Hematopoietic multipotent progenitor cell treated with erythropoietin and hydrocortisone succinate and interleukin-3 and kit ligand, for 8 days (in vitro differentiated cells): Measurements from ENCODE around the gene DUSP1.
"Not testable (repeated sequence)": the region's sequence is repeated elsewhere in the genome, so short reads cannot be mapped to it uniquely, and the experiment has no call there.

Experiments used
- DNase-seq: peaks from one replicate; pipeline ENCODE4 v3.0.0-alpha.2; 2015

The DUSP1 gene

GRCh38 chr5:172797771-172798191 is 26.8 kb upstream of the DUSP1 start:
- no peak for DNase-seq

- DNase-seq: no peak
These were observed 25.3 kb upstream of the DUSP1 start for GRCh38 chr5:172796306-172796705.

- DNase-seq: no peak
These were observed 24.5 kb upstream of the DUSP1 start for GRCh38 chr5:172795318-172795977.

GRCh38 chr5:172793577-172794488 is 22.8 kb upstream of the DUSP1 start:
- DNase-seq: no peak

- DNase-seq: no peak
These were observed 21.9 kb upstream of the DUSP1 start for GRCh38 chr5:172792701-172793570.

GRCh38 chr5:172791726-172792445 is 20.9 kb upstream of the DUSP1 start:
- no peak for DNase-seq

- no peak for DNase-seq
These were observed 20.3 kb upstream of the DUSP1 start for GRCh38 chr5:172791286-172791685.

GRCh38 chr5:172790496-172790889 is 19.5 kb upstream of the DUSP1 start:
- DNase-seq: no peak

- DNase-seq: peak; percentile 52
These were observed 18.9 kb upstream of the DUSP1 start for GRCh38 chr5:172789687-172790495.

GRCh38 chr5:172788771-172789686 is 18.0 kb upstream of the DUSP1 start:
- peak; percentile 95 for DNase-seq

- DNase-seq: not testable (repeated sequence)
These were observed 16.5 kb upstream of the DUSP1 start for GRCh38 chr5:172787538-172787937.

- no peak for DNase-seq
These were observed 15.9 kb upstream of the DUSP1 start for GRCh38 chr5:172786736-172787462.

- no peak for DNase-seq
These were observed 14.6 kb upstream of the DUSP1 start for GRCh38 chr5:172785429-172786088.

GRCh38 chr5:172784162-172784561 is 13.2 kb upstream of the DUSP1 start:
- DNase-seq: not testable (repeated sequence)

GRCh38 chr5:172783319-172783718 is 12.3 kb upstream of the DUSP1 start:
- DNase-seq: not testable (repeated sequence)

- peak; percentile 68 for DNase-seq
These were observed 11.4 kb upstream of the DUSP1 start for GRCh38 chr5:172782169-172783039.

- no peak for DNase-seq
These were observed 8.8 kb upstream of the DUSP1 start for GRCh38 chr5:172779691-172780341.
